Brain microvascular endothelial cell (primary cell): ENCODE measurements around the gene ZNF740.
"Not testable (repeated sequence)": the region's sequence is repeated elsewhere in the genome, so short reads cannot be mapped to it uniquely, and the experiment has no call there.

Experiments
- DNase-seq: peaks from one replicate; pipeline ENCODE4 v3.0.0-alpha.2; 2020
- H3K27ac ChIP-seq: fragments of 250-450 bp; sonication (Bioruptor Pico); 2 replicates; pipeline ENCODE4 v1.5.1; 2020; ENCODE audit warnings: mild to moderate bottlenecking, moderate library complexity
- H3K27me3 ChIP-seq: fragments of 250-450 bp; sonication (Bioruptor Pico); replicated peaks from 2 replicates; pipeline ENCODE4 v1.5.1; 2020; ENCODE audit warnings: mild to moderate bottlenecking
- H3K36me3 ChIP-seq: fragments of 250-450 bp; sonication (Bioruptor Pico); replicated peaks from 2 replicates; pipeline ENCODE4 v1.5.1; 2020; ENCODE audit warnings: mild to moderate bottlenecking
- H3K4me3 ChIP-seq: 2 replicates; pipeline ENCODE4 v1.5.1; 2011; ENCODE audit warnings: low read depth, mild to moderate bottlenecking, control low read depth, low read length, moderate library complexity
- in situ Hi-C: cut with HindIII; loops from 2 replicates; pipeline ENCODE4 v1.10.0; 2017; ENCODE audit warnings: low sequenced_read_pairs, low pct_ligation_motif_present
- TF ChIP-seq, protein P1 (sequence below): IDR thresholded peaks from 2 replicates; pipeline ENCODE4 v1.5.1; 2011; ENCODE audit warnings: low read depth, mild to moderate bottlenecking, moderate library complexity, low read length, control low read depth, inconsistent platforms; ENCODE audit errors: missing control alignments

Gene ZNF740

GRCh38 chr12:53160673-53161072 lies 19.8 kb upstream of the ZNF740 start:
- in situ Hi-C loops = no loop called here
- Histone ChIP-seq H3K36me3 (no peaks in the 10 kb centered on the region), H3K27ac (no peak overlapping the region), H3K4me3 (no peak overlapping the region), H3K27me3 (no peaks in the 10 kb centered on the region)
- DNase-seq = no peak
- TF ChIP-seq, protein P1, sequence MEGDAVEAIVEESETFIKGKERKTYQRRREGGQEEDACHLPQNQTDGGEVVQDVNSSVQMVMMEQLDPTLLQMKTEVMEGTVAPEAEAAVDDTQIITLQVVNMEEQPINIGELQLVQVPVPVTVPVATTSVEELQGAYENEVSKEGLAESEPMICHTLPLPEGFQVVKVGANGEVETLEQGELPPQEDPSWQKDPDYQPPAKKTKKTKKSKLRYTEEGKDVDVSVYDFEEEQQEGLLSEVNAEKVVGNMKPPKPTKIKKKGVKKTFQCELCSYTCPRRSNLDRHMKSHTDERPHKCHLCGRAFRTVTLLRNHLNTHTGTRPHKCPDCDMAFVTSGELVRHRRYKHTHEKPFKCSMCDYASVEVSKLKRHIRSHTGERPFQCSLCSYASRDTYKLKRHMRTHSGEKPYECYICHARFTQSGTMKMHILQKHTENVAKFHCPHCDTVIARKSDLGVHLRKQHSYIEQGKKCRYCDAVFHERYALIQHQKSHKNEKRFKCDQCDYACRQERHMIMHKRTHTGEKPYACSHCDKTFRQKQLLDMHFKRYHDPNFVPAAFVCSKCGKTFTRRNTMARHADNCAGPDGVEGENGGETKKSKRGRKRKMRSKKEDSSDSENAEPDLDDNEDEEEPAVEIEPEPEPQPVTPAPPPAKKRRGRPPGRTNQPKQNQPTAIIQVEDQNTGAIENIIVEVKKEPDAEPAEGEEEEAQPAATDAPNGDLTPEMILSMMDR = no peak

- in situ Hi-C loops = no loop called here
- TF ChIP-seq, protein P1 = no peak
- no peak for DNase-seq
- H3K4me3 ChIP-seq = no peak overlapping the region
- H3K36me3 ChIP-seq = no peaks in the 10 kb centered on the region
- H3K27ac ChIP-seq = no peak overlapping the region
- no peaks in the 10 kb centered on the region for H3K27me3 ChIP-seq
These were observed 19.2 kb upstream of the ZNF740 start for GRCh38 chr12:53161119-53161911.

- DNase-seq, H3K27ac ChIP-seq, H3K4me3 ChIP-seq, in situ Hi-C loops, H3K36me3 ChIP-seq, H3K27me3 ChIP-seq: not testable (repeated sequence)
These were observed 17.5 kb upstream of the ZNF740 start for GRCh38 chr12:53163008-53163407.

DNA sequence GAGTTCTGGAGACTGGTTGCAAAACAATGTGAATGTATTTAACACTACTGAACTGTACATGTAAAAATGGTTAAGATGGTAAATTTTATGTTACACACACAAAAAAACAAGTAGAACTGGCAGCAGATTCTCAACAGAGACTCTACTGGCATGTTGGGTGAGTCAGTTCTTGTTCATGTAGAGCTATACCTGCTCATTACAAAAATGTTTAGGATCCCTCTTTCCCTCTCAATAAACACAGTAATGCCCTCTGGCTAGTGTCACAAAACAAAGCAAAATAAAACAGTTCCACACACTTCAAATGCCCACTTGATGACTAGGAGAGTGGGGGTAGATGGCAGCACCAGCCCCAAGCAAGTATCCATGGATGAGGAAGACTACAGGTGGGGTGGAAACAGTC lies 13.7 kb upstream of the ZNF740 start:
- no peak overlapping the region for H3K27ac ChIP-seq
- TF ChIP-seq, protein P1 = no peak
- H3K4me3 ChIP-seq = no peak overlapping the region
- in situ Hi-C loops = no loop called here
- H3K36me3 ChIP-seq = peaks cover 4% of the 10 kb centered on the region
- no peaks in the 10 kb centered on the region for H3K27me3 ChIP-seq
- no peak for DNase-seq

DNA sequence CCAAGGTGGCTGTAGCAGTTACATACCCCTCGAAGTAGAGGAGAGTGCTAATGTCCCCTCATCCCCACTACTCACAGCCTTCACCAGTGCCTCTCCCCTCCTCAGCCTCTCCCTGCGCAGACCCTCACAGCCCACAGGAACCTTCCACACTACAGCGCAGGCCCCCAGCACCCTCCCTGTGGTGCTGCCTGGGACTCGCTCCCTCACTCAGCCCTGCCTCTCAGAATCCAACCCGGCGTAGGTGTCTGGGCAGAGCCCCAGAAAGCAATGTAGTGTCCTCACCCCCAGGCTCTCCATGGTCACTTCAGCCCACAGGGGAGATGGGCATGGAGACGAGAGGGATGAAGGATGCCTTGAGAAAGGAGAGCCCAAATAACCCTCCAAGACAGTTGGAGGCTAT lies 10.9 kb upstream of the ZNF740 start:
- no peak for DNase-seq
- TF ChIP-seq, protein P1 = no peak
- H3K36me3 ChIP-seq = peaks cover 4% of the 10 kb centered on the region
- in situ Hi-C loops = no loop called here
- no peak overlapping the region for H3K4me3 ChIP-seq
- H3K27ac ChIP-seq = no peak overlapping the region
- no peaks in the 10 kb centered on the region for H3K27me3 ChIP-seq

GRCh38 chr12:53170215-53170614 lies 10.3 kb upstream of the ZNF740 start:
- H3K27ac ChIP-seq = no peak overlapping the region
- TF ChIP-seq, protein P1 = no peak
- H3K36me3 ChIP-seq = peaks cover 4% of the 10 kb centered on the region
- no peaks in the 10 kb centered on the region for H3K27me3 ChIP-seq
- H3K4me3 ChIP-seq = no peak overlapping the region
- in situ Hi-C loops = no loop called here
- no peak for DNase-seq
